GM19035 (cell line): ENCODE results near the gene TNFAIP1.
"Not testable (repeated sequence)": the region's sequence is repeated elsewhere in the genome, so short reads cannot be mapped to it uniquely, and the experiment has no call there.

ENCODE experiments used
- ATAC-seq: cut with Tn5 transposase; IDR thresholded peaks from one replicate; pipeline ENCODE4 v1.9.1; 2021; ENCODE audit not compliant: unreplicated experiment

TNFAIP1 gene

GRCh38 chr17:28324267-28324745 lies 11.3 kb upstream of the TNFAIP1 start:
- ATAC-seq: no peak

- no peak for ATAC-seq
Observed at GRCh38 chr17:28324781-28325180, 10.8 kb upstream of the TNFAIP1 start.

GRCh38 chr17:28325211-28325610 lies 10.3 kb upstream of the TNFAIP1 start:
- ATAC-seq: no peak

GRCh38 chr17:28326114-28326513 lies 9.4 kb upstream of the TNFAIP1 start:
- ATAC-seq: no peak

GRCh38 chr17:28327031-28327607 lies 8.4 kb upstream of the TNFAIP1 start:
- peak; percentile 58 for ATAC-seq

GRCh38 chr17:28327709-28328108 lies 7.9 kb upstream of the TNFAIP1 start:
- no peak for ATAC-seq

GRCh38 chr17:28328325-28328724 lies 7.2 kb upstream of the TNFAIP1 start:
- no peak for ATAC-seq

GRCh38 chr17:28330671-28331070 lies 4.9 kb upstream of the TNFAIP1 start:
- no peak for ATAC-seq

- no peak for ATAC-seq
Observed at GRCh38 chr17:28331891-28332420, 3.6 kb upstream of the TNFAIP1 start.

- no peak for ATAC-seq
Observed at GRCh38 chr17:28333083-28333746, 2.3 kb upstream of the TNFAIP1 start.

GRCh38 chr17:28334171-28334570 lies 1.4 kb upstream of the TNFAIP1 start:
- no peak for ATAC-seq

GRCh38 chr17:28334666-28335200 lies 828 bp upstream of the TNFAIP1 start:
- no peak for ATAC-seq

- ATAC-seq: peak; percentile 7
Observed at GRCh38 chr17:28335959-28336871, 654 bp downstream of the TNFAIP1 start.

- no peak for ATAC-seq
Observed at GRCh38 chr17:28338056-28338768, 2.7 kb downstream of the TNFAIP1 start.

GRCh38 chr17:28338769-28339212 lies 3.2 kb downstream of the TNFAIP1 start:
- not testable (repeated sequence) for ATAC-seq

- no peak for ATAC-seq
Observed at GRCh38 chr17:28339431-28339830, 3.9 kb downstream of the TNFAIP1 start.

- no peak for ATAC-seq
Observed at GRCh38 chr17:28340374-28340773, 4.8 kb downstream of the TNFAIP1 start.

GRCh38 chr17:28341516-28341915 lies 6.0 kb downstream of the TNFAIP1 start:
- no peak for ATAC-seq

GRCh38 chr17:28342313-28342712 lies 6.8 kb downstream of the TNFAIP1 start:
- no peak for ATAC-seq

- ATAC-seq: no peak
Observed at GRCh38 chr17:28343491-28343932, 8.0 kb downstream of the TNFAIP1 start.
